GM19023 (cell line): ENCODE measurements around the gene CYP4A22.
"Not testable (repeated sequence)": the region's sequence is repeated elsewhere in the genome, so short reads cannot be mapped to it uniquely, and the experiment has no call there.

Experiments used
- ATAC-seq: cut with Tn5 transposase; IDR thresholded peaks from one replicate; pipeline ENCODE4 v1.9.1; 2021; ENCODE audit warnings: mild to moderate bottlenecking, moderate library complexity; ENCODE audit not compliant: unreplicated experiment

Gene CYP4A22

GRCh38 chr1:47137198-47137597 lies at the start of gene CYP4A22:
TSS of gene CYP4A22 (plus strand) at chr1:47137441. CDS start at chr1:47137486, 45 bp downstream.
- ATAC-seq, result no peak

GRCh38 chr1:47089356-47089755 lies 47.9 kb upstream of the CYP4A22 start:
- ATAC-seq, result not testable (repeated sequence)

- ATAC-seq, result not testable (repeated sequence)
These were observed 45.8 kb upstream of the CYP4A22 start for GRCh38 chr1:47091476-47091875.

- no peak for ATAC-seq
These were observed 32.4 kb upstream of the CYP4A22 start for GRCh38 chr1:47104816-47105215.

GRCh38 chr1:47106792-47107191 lies 30.4 kb upstream of the CYP4A22 start:
- ATAC-seq, result no peak

GRCh38 chr1:47107851-47108574 lies 29.2 kb upstream of the CYP4A22 start:
- not testable (repeated sequence) for ATAC-seq

GRCh38 chr1:47109482-47109881 lies 27.8 kb upstream of the CYP4A22 start:
- ATAC-seq, result not testable (repeated sequence)

- ATAC-seq, result no peak
These were observed 24.1 kb upstream of the CYP4A22 start for GRCh38 chr1:47113178-47113577.

GRCh38 chr1:47121039-47121438 lies 16.2 kb upstream of the CYP4A22 start:
- ATAC-seq, result not testable (repeated sequence)

- ATAC-seq, result not testable (repeated sequence)
These were observed 12.4 kb upstream of the CYP4A22 start for GRCh38 chr1:47124834-47125233.

- ATAC-seq, result not testable (repeated sequence)
These were observed 10.2 kb upstream of the CYP4A22 start for GRCh38 chr1:47126997-47127396.

- no peak for ATAC-seq
These were observed 9.0 kb upstream of the CYP4A22 start for GRCh38 chr1:47128221-47128620.

GRCh38 chr1:47128854-47129253 lies 8.4 kb upstream of the CYP4A22 start:
- ATAC-seq, result not testable (repeated sequence)

GRCh38 chr1:47129489-47130230 lies 7.6 kb upstream of the CYP4A22 start:
- ATAC-seq, result not testable (repeated sequence)

GRCh38 chr1:47132665-47133064 lies 4.6 kb upstream of the CYP4A22 start:
- not testable (repeated sequence) for ATAC-seq

- no peak for ATAC-seq
These were observed 829 bp downstream of the CYP4A22 start for GRCh38 chr1:47137925-47138615.

GRCh38 chr1:47140358-47140757 lies 3.1 kb downstream of the CYP4A22 start:
- ATAC-seq, result not testable (repeated sequence)

- not testable (repeated sequence) for ATAC-seq
These were observed 6.4 kb downstream of the CYP4A22 start for GRCh38 chr1:47143654-47144053.

GRCh38 chr1:47146495-47146894 lies 9.3 kb downstream of the CYP4A22 start:
- ATAC-seq, result not testable (repeated sequence)

GRCh38 chr1:47147047-47147785 lies 10.0 kb downstream of the CYP4A22 start:
- no peak for ATAC-seq

GRCh38 chr1:47149162-47149561 lies 11.9 kb downstream of the CYP4A22 start:
- not testable (repeated sequence) for ATAC-seq
